ENCODE measurements around the gene AKT1S1. TPM values are rescaled to one million over a fixed set of nuclear protein-coding genes. Genes with fewer than 3 reads are reported as not detected.

AKT1S1 gene
- total and polyA plus RNA-seq, 2 of the 13 experiments (the other 11 are each of a cell fraction or from before 2014, with no cell fraction given): 13.5 to 27.8 TPM

GRCh38 chr19:49869484-49870308, 7.5 kb downstream of the AKT1S1 start (continued):
- TF ChIP-seq ZC3H4 (CRISPR knock-in tag; IDR thresholded peaks at IDR 0.05; ENCODE audit: borderline replicate concordance): no peak
- TF ChIP-seq SMARCE1 (IDR thresholded peaks at IDR 0.05; ENCODE audit: borderline replicate concordance): no peak
- no peak for TF ChIP-seq SNAPC2 (CRISPR knock-in tag; IDR thresholded peaks at IDR 0.05)
- TF ChIP-seq GLMP (CRISPR knock-in tag; IDR thresholded peaks at IDR 0.05; ENCODE audit: borderline replicate concordance): no peak
- TF ChIP-seq HOXD1 (CRISPR knock-in tag; IDR thresholded peaks at IDR 0.05): peak; percentile 76
- peak; percentile 65; the same call in 1 of the 2 replicates for TF ChIP-seq PRDM15 (CRISPR knock-in tag; IDR thresholded peaks at IDR 0.05)
- TF ChIP-seq JUND (CRISPR knock-in tag; IDR thresholded peaks at IDR 0.05): 0 out of 2 replicates have a peak, but pooled peaks have one; percentile 45
- no peak for TF ChIP-seq BRF2 (CRISPR knock-in tag; IDR thresholded peaks at IDR 0.05)
- no peak for TF ChIP-seq GZF1 (CRISPR knock-in tag; IDR thresholded peaks at IDR 0.05)
- peak; percentile 84 for TF ChIP-seq KAT8 (CRISPR knock-in tag; IDR thresholded peaks at IDR 0.05)
- TF ChIP-seq ZNF563 (CRISPR knock-in tag; IDR thresholded peaks at IDR 0.05): no peak
- TF ChIP-seq, protein P1, sequence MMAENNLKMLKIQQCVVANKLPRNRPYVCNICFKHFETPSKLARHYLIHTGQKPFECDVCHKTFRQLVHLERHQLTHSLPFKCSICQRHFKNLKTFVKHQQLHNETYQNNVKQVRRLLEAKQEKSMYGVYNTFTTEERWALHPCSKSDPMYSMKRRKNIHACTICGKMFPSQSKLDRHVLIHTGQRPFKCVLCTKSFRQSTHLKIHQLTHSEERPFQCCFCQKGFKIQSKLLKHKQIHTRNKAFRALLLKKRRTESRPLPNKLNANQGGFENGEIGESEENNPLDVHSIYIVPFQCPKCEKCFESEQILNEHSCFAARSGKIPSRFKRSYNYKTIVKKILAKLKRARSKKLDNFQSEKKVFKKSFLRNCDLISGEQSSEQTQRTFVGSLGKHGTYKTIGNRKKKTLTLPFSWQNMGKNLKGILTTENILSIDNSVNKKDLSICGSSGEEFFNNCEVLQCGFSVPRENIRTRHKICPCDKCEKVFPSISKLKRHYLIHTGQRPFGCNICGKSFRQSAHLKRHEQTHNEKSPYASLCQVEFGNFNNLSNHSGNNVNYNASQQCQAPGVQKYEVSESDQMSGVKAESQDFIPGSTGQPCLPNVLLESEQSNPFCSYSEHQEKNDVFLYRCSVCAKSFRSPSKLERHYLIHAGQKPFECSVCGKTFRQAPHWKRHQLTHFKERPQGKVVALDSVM (CRISPR knock-in tag; IDR thresholded peaks at IDR 0.05): peak; percentile 79
- TF ChIP-seq ZMAT3 (CRISPR knock-in tag; conservative IDR thresholded peaks at IDR 0.05): no peak
- TF ChIP-seq CHD4 (IDR thresholded peaks at IDR 0.05; ENCODE audit: borderline replicate concordance, low read length): no peak
- no peak; the same call in 1 of the 2 replicates for TF ChIP-seq ZNF44 (CRISPR knock-in tag; IDR thresholded peaks at IDR 0.05)
- TF ChIP-seq HNRNPUL1 (IDR thresholded peaks at IDR 0.05; ENCODE audit: low read depth, low read length): no peak
- TF ChIP-seq ATF1 (CRISPR knock-in tag; IDR thresholded peaks at IDR 0.05): peak; percentile 86
- no peak for TF ChIP-seq PRMT3 (CRISPR knock-in tag; IDR thresholded peaks at IDR 0.05; ENCODE audit: borderline replicate concordance, low read depth)
